KBM-7 (cell line): ENCODE measurements around the gene TRAF2.

Source experiments
- DNase-seq: peaks from one replicate; pipeline ENCODE4 v3.0.0-alpha.2; 2015
- in situ Hi-C: fragments of 300-500 bp; cut with MboI; formaldehyde crosslinking; loops from 2 replicates; pipeline ENCODE4 v1.14.3; 2020; ENCODE audit warnings: low sequenced_read_pairs, low pct_unique_long_range_greater_than_20kb, mixed read lengths

TRAF2 gene

DNA sequence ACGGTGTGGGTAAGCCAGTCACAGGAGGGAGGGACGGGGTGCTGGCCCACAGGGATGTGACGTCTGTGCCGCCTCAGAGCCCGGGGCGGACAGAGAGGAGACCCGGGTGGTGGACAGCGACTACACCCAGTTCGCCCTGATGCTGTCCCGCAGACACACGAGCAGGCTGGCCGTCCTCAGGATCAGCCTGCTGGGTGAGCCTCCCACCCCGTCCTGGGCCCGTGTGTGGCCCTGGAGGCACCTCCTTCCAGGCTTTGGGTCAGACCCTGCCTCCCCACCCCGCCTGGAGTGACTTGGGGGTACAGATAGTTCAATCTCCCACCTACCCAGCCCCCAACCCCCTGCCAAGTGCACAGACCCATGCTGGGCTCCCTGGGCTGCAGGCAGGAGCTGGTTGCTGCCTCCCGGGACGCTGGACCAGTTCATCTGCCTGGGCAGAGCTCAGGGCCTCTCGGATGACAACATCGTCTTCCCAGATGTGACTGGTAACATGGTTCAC, 67.5 kb downstream of the TRAF2 start:
- DNase-seq: no peak
- in situ Hi-C loops: no loop called here

- in situ Hi-C loops: no loop called here
Measured at GRCh38 chr9:136954270-136955083, 68.2 kb downstream of the TRAF2 start.

GRCh38 chr9:136955202-136955942, 69.1 kb downstream of the TRAF2 start:
- in situ Hi-C loops: no loop called here
- DNase-seq: no peak

More at GRCh38 chr9:136954270-136955083, 68.2 kb downstream of the TRAF2 start:
- no peak for DNase-seq

- in situ Hi-C loops: no loop called here
Measured at GRCh38 chr9:136955943-136956335, 69.6 kb downstream of the TRAF2 start.

GRCh38 chr9:136956604-136957003, 70.3 kb downstream of the TRAF2 start:
- no peak for DNase-seq
- in situ Hi-C loops: no loop called here

More at GRCh38 chr9:136955943-136956335, 69.6 kb downstream of the TRAF2 start:
- DNase-seq: no peak

DNA sequence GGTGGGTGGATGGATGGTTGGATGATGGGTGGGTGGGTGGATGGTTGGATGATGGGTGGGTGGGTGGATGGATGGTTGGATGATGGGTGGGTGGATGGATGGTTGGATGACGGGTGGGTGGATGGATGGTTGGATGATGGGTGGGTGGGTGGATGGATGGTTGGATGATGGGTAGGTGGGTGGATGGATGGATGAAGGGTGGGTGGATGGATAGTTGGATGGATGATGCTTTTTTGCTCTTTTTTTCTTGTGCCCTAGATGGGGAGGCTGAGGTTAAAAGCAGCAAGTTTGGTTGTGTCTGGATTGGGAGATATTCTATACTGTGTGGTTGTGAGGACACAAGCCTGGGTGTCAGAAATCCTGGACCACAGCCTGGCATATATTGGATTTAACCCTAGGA, 71.1 kb downstream of the TRAF2 start:
- in situ Hi-C loops: no loop called here

GRCh38 chr9:136957901-136958300, 71.6 kb downstream of the TRAF2 start:
- no peak for DNase-seq
- in situ Hi-C loops: no loop called here

More for the DNA sequence above, 71.1 kb downstream of the TRAF2 start:
- no peak for DNase-seq

DNA sequence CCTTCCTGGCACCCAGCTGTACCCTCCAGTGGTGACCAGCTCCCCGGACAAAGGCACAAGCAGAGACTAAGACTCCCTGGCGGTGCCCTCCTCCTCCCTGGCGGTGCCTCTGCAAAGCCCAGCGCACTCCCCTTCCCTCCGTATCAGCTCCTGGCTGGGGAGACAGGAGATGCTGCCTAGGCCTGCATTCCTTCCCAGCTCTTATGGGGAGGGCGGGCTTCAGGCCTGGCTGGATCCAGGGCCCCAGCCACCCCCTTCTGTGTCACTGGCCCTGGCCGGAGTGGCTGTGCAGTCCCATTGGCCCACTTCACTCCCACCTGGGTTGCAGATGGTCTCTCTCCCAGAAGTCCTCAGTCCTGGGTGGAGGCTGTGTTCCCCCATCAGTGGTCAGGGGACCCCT, 72.2 kb downstream of the TRAF2 start:
- in situ Hi-C loops: no loop called here
- no peak for DNase-seq

- in situ Hi-C loops: no loop called here
- no peak for DNase-seq
Measured at GRCh38 chr9:136958898-136959850, 72.9 kb downstream of the TRAF2 start.

- in situ Hi-C loops: no loop called here
- DNase-seq: no peak
Measured at GRCh38 chr9:136960212-136960937, 74.1 kb downstream of the TRAF2 start.

DNA sequence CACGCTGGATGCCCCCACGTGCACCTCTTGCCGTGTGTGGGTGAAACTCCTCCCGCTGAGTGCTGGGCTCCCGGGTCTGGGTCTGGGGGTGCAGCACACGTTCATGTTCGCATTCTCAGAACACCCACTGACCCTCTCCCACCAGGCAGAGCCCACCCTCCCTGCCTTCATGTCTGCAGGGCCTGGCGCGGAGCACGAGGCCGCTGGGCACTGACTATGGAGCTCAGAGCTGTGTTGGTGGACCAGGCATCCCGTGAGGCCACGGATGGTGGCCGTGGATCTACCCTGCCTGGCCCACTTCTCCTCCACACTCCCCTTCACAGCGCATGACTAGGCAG, 74.6 kb downstream of the TRAF2 start:
- in situ Hi-C loops: no loop called here
- DNase-seq: no peak

DNA sequence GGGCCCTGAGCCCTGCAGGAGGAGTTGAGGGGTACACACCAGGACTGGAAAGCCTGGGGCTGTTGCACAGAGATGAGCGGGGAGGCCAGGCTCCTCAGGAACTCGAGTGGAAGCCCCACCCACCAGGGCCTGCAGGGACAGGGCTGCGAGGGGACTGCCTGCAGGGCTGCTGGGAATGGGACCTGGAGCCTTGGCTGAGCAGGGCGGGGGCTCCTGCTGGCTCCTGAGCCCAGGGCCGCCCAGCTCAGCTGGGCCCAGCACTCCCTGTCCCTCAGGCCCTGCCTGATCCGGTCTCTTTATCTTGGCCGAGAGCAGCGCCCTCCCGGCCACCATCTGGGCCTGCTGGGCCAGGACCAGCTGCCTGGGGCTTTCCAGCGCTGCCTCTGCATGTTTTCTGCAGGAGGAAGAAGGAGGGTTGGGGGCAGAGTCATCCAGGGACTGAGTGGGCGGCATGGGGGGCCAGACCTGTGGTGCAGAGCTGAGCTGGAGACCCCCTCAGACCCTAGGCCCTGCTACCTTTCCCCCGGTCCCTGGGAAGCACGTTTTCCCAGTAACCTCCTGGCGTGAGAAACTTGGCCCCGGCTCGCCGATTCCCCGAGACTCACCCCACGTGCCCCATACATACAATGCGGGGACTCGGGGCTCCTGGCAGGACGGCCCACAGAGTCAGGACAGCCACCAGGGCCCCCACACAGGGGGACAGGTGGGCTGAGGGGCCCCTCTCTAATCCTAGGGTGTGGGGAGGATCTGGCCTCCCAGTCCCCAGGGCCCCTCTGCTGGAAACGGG, 75.2 kb downstream of the TRAF2 start:
- no peak for DNase-seq
- in situ Hi-C loops: no loop called here

- in situ Hi-C loops: no loop called here
- no peak for DNase-seq
Measured at GRCh38 chr9:136962163-136962562, 75.8 kb downstream of the TRAF2 start.

DNA sequence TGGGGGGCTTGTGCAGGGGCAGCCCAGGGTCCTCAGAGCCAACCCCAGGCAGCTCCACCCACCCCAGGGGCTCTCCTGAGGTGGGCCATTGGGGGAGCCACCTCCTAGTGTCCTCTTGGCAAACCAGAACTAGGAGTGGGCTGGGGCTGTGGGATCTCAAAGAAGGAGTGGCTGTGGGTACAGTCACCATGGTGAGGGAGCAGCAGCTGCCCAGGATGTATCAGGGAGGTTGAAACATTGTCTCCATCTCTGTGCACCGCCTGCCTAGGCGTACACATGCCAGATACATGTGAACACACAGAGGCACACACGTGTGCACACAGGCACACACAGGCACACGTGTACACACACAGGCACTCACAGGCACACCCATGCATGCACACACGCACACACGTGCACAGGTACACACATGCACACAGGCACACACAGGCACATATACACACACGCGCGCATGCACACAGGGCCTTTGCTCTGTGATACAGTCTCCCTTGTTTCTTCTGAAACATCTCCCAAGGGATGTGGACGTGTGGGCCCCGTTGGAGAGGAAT, 76.5 kb downstream of the TRAF2 start:
- DNase-seq: no peak
- in situ Hi-C loops: no loop called here

DNA sequence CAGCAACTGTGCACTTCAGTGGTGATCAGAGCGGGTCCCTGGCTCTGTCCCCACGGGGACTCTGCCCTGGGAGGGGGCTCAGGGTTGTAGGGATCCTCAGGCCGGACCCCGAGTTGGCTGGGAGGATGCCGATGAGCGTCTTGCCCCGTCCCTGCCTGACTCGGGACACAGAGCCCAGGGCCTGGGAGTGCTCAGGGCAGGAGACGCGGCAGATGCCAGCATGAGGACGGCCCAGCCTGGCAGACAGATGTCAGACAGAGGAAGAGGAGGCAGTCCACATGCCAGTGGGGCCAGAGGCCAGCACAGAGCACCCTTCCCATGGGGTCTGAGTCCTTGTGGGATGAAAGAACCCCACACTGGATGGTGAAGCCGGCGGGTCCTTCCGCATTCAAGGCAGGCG, 77.0 kb downstream of the TRAF2 start:
- no peak for DNase-seq

GRCh38 chr9:136963751-136964150, 77.4 kb downstream of the TRAF2 start:
- in situ Hi-C loops: no loop called here
- no peak for DNase-seq

More for the DNA sequence above, 77.0 kb downstream of the TRAF2 start:
- in situ Hi-C loops: no loop called here

DNA sequence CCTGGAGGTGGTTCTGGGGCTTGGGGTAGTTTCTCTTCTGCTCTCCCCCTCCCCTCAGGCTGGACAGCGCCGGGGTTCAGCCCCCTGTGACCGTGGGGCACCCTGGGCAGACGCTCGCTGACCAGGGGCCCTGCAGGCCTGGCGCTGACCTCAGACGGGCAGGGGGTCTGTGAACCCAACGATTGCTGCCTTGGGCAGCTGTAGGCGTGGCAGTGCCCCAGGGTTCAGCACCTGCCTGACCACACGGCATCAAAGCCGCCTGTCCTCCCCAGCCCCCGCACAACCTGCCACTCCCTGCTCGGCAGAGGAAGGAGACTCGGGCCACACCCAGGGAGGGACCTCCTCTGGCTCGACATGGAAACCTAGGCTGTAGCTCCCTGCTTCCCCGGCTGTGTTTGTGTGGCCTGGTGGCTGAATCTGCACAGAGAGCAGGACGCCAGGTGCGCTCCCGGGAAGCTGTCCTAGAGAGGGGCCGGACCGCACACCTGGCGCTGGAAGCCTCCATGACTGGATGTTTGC, 77.9 kb downstream of the TRAF2 start:
- DNase-seq: no peak
- in situ Hi-C loops: no loop called here
